Effector memory CD4-positive, alpha-beta T cell (primary cell): Measurements from ENCODE around the gene CHRNA9.
A peak's percentile ranks its signal among the peaks of the same experiment; 100 is the strongest.

Source experiments
- DNase-seq, 3 donors: peaks; one replicate each; pipeline ENCODE4 v3.0.0-alpha.2; 2020
- H3K27ac ChIP-seq: 2 replicates; pipeline ENCODE4 v1.7.0; 2013; ENCODE audit warnings: mild to moderate bottlenecking, low read length, moderate library complexity; ENCODE audit not compliant: insufficient read depth, poor library complexity, severe bottlenecking
- H3K27me3 ChIP-seq: replicated peaks from 2 replicates; pipeline ENCODE4 v1.7.0; 2013; ENCODE audit warnings: mild to moderate bottlenecking, low read length; ENCODE audit not compliant: insufficient read depth, control insufficient read depth, poor library complexity, severe bottlenecking
- H3K36me3 ChIP-seq: 2 replicates; pipeline ENCODE4 v1.7.0; 2013; ENCODE audit warnings: mild to moderate bottlenecking, low read length, moderate library complexity; ENCODE audit not compliant: control insufficient read depth, insufficient read depth
- H3K4me1 ChIP-seq: 2 replicates; pipeline ENCODE4 v1.7.0; 2013; ENCODE audit warnings: low read length, mild to moderate bottlenecking; ENCODE audit not compliant: control insufficient read depth, insufficient read depth, poor library complexity, severe bottlenecking
- H3K4me3 ChIP-seq: 2 replicates; pipeline ENCODE4 v1.7.0; 2013; ENCODE audit warnings: low read length, low read depth, mild to moderate bottlenecking; ENCODE audit not compliant: insufficient read depth, poor library complexity, severe bottlenecking
- H3K9me3 ChIP-seq: 2 replicates; pipeline ENCODE4 v1.7.0; 2013; ENCODE audit warnings: mild to moderate bottlenecking, low read length, moderate library complexity; ENCODE audit not compliant: control insufficient read depth

CHRNA9 gene

GRCh38 chr4:40322811-40323210, 12.3 kb upstream of the CHRNA9 start:
- no peak for DNase-seq
- no peaks in the 10 kb centered on the region for H3K36me3 ChIP-seq
- no peak overlapping the region for H3K4me3 ChIP-seq
- H3K27ac ChIP-seq: no peak overlapping the region
- H3K9me3 ChIP-seq: no peaks in the 10 kb centered on the region
- no peaks in the 10 kb centered on the region for H3K27me3 ChIP-seq
- no peaks in the 10 kb centered on the region for H3K4me1 ChIP-seq

GRCh38 chr4:40323866-40324265, 11.3 kb upstream of the CHRNA9 start:
- no peak overlapping the region for H3K4me3 ChIP-seq
- no peaks in the 10 kb centered on the region for H3K4me1 ChIP-seq
- H3K27ac ChIP-seq: no peak overlapping the region
- H3K27me3 ChIP-seq: no peaks in the 10 kb centered on the region
- DNase-seq: no peak
- H3K9me3 ChIP-seq: no peaks in the 10 kb centered on the region
- no peaks in the 10 kb centered on the region for H3K36me3 ChIP-seq

GRCh38 chr4:40325406-40326019, 9.6 kb upstream of the CHRNA9 start:
- Histone ChIP-seq H3K36me3 (no peaks in the 10 kb centered on the region), H3K4me3 (no peak overlapping the region), H3K27ac (no peak overlapping the region), H3K27me3 (no peaks in the 10 kb centered on the region), H3K4me1 (no peaks in the 10 kb centered on the region), H3K9me3 (no peaks in the 10 kb centered on the region)
- DNase-seq: peak; percentile 41 to 51 (median 45)

DNA sequence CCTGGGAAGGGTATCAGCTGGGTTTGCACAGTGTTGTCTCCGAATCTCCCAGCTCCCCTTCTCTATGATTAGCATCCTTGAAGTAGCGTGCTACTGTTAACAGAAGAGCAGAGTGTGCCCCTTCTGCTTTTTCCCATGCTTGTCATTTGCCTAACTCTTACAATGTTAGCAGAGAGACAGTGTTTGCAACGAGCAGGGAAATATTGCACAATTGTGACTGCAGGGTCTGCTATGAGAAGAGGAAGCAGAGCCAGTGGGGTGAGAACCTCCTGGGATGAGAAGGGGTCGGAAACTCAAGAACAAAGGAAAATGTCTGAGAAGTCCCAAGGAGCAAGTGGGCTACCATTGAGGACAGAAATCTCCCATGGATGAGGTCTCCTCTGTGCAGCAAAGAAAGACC, 7.8 kb upstream of the CHRNA9 start:
- Histone ChIP-seq H3K9me3 (no peaks in the 10 kb centered on the region), H3K27ac (no peak overlapping the region), H3K27me3 (no peaks in the 10 kb centered on the region), H3K36me3 (no peaks in the 10 kb centered on the region), H3K4me1 (no peaks in the 10 kb centered on the region), H3K4me3 (no peak overlapping the region)
- no peak for DNase-seq

- DNase-seq: no peak
- no peaks in the 10 kb centered on the region for H3K27me3 ChIP-seq
- no peaks in the 10 kb centered on the region for H3K4me1 ChIP-seq
- no peaks in the 10 kb centered on the region for H3K36me3 ChIP-seq
- H3K4me3 ChIP-seq: no peak overlapping the region
- no peak overlapping the region for H3K27ac ChIP-seq
- no peaks in the 10 kb centered on the region for H3K9me3 ChIP-seq
Measured at GRCh38 chr4:40328383-40328782, 6.8 kb upstream of the CHRNA9 start.

DNA sequence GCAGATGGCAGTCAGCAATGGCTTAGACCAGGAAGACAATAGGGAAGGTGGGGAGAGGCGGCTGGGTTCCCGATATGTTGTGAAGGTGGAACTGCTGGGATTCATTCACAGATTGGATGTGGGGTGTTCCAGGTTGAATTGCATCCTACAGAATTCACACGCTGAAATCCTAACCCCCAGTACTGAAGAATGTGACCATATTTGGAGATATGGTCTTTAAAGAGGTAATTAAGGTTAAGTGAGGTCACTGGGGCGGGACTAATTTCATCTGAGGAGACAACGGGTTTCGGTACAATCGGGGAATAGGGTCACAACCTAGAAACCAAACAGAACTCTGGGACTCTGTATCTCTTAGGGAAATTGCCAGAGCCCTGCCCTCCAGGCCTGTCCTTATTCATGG, 5.3 kb upstream of the CHRNA9 start:
- no peaks in the 10 kb centered on the region for H3K4me1 ChIP-seq
- no peak overlapping the region for H3K4me3 ChIP-seq
- no peaks in the 10 kb centered on the region for H3K9me3 ChIP-seq
- no peak overlapping the region for H3K27ac ChIP-seq
- no peak for DNase-seq
- H3K36me3 ChIP-seq: no peaks in the 10 kb centered on the region
- no peaks in the 10 kb centered on the region for H3K27me3 ChIP-seq

GRCh38 chr4:40330536-40330935, 4.6 kb upstream of the CHRNA9 start:
- H3K4me1 ChIP-seq: no peaks in the 10 kb centered on the region
- H3K27ac ChIP-seq: no peak overlapping the region
- DNase-seq: no peak
- H3K27me3 ChIP-seq: no peaks in the 10 kb centered on the region
- H3K9me3 ChIP-seq: no peaks in the 10 kb centered on the region
- H3K36me3 ChIP-seq: no peaks in the 10 kb centered on the region
- H3K4me3 ChIP-seq: no peak overlapping the region

DNA sequence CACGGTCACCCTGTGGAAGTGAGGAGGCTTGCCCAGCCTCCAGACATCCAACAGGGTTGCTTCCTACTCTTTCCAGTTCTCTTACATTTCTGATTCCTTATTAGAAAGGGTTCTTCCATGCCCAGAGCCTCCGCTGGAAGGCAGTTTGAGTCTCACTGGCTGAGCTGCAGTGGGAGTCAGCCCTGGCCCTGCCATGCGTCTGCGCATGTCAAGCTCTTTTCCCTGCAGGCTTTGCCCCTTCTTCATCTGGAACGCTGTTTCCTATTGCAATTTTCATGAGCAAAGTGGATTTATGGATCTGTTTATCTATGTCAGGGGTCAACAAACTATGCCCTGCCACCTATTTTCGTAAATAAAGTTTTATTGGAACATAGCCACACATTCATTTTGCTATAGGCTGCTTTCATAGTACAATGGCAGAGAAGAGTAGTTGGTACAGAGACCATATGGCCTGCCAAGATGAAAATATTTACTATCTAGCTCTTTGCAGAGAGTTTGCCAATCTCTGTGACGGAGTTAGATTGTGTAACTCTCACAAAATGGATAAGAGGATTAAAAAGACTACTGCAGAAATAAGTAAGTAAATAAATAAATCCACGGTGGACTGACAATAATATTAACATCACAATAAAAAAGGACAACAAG, 3.9 kb upstream of the CHRNA9 start:
- Histone ChIP-seq H3K4me3 (no peak overlapping the region), H3K4me1 (no peaks in the 10 kb centered on the region), H3K27ac (no peak overlapping the region), H3K27me3 (no peaks in the 10 kb centered on the region), H3K9me3 (no peaks in the 10 kb centered on the region), H3K36me3 (no peaks in the 10 kb centered on the region)
- DNase-seq: no peak

DNA sequence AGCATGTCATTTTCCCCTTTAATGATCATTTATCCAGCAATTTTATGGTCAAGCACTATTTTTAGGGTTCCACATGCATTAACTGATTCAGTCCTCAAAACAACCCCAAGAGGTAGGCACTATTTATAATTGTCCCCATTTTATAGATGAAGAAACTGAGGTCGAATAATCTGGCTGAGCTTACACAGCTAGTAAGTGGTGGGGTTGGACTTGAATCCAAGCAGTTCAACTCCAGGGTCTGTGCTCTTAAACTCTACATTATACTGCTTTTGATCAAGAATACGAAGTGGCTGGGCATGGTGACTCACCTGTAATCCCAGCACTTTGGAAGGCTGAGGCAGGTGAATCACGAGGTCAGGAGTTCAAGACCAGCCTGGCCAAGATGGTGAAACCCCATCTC, 3.2 kb upstream of the CHRNA9 start:
- Histone ChIP-seq H3K27me3 (no peaks in the 10 kb centered on the region), H3K9me3 (no peaks in the 10 kb centered on the region), H3K4me3 (no peak overlapping the region), H3K27ac (no peak overlapping the region), H3K36me3 (no peaks in the 10 kb centered on the region), H3K4me1 (no peaks in the 10 kb centered on the region)
- DNase-seq: no peak

DNA sequence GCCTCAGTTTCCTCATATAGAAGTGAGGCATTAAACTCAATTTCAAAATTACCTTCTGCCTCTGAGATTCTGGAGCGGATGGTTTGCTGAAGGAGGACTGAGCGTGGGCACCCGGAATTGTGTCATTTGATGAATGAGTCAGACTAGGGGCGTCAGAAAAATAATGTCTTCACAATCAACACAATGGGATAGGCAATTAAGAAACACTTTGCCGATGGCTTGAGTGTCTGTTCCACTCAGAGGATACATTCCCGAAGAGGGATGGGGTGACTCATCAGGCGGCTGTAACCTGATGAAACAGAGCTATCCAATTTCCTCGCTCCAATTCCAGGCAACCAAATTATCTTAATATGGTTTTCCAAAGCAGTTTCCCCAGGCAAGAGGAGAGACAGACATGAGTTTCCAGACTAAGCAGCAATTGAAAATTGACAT, 1.2 kb upstream of the CHRNA9 start:
- Histone ChIP-seq H3K27me3 (no peaks in the 10 kb centered on the region), H3K27ac (no peak overlapping the region), H3K4me1 (no peaks in the 10 kb centered on the region), H3K36me3 (no peaks in the 10 kb centered on the region), H3K4me3 (no peak overlapping the region), H3K9me3 (no peaks in the 10 kb centered on the region)
- DNase-seq: no peak
